Stimulated activated CD8-positive, alpha-beta memory T cell treated with anti-CD3 and anti-CD28 coated beads, Interleukin-15, amount 100 ng/mL, for 48 hours (primary cell): Measurements from ENCODE around the gene ADGRA1.

Source experiments
- DNase-seq, 2 donors: peaks; one replicate each; pipeline ENCODE4 v3.0.0-alpha.2; 2020; ENCODE audit warnings: low read depth in 2 of 2

Gene ADGRA1

DNA sequence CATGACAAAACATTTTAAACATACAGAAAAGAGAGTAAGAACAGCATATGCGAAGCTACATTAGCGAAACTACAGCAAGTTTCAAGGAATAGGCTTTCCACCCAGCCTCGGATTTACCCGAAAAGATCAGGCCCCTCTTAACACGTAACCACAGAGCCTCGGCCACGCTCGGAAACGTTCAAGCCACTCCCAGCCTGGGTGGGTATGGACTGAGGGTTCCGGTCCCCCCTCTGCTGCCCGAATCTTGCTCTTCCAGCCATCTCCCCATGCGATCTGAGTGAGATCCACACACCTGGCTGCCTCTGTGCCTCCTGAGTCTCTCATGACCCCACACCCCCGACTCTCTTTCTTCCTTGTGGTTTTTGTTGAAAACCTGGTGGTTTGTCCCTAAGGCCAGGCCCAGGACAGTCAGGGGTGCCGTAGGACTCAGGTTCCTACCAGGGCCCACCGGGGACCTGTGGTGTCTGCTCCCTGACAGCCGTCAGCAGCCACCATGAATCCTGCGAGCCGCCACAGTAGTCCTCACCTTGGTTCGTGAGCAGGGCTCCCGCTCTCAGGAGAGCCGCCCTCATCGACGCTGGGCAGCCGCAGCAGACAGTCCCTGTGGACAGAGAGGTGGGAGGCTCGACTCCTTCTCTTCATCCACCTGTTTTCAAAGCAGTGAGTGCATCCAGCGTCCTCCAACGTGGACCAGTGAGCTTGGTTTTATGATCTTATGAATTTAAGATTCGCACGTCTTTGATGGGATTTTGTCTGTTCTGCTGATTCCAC is 90.8 kb downstream of the ADGRA1 start:
- no peak for DNase-seq

DNA sequence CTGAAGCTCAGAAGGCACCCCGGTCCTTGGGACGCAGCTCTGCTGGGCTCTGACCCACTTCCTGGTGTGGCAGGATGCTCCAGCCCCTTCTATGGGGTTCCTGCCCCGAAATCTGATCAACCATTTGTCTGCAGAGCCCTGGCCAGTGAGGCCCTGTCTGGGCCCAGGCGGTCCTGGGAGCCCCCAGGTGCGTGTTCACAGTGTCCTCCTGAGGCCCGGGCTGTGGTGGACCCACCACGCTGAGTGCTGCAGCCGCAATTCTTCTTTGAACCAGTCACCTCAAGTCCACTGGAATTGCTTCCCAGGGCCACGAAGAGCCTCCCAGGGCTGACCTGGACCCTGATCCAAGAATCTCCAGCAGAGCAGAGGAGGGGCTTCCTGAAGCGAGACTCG is 91.4 kb downstream of the ADGRA1 start:
- DNase-seq, result no peak

DNA sequence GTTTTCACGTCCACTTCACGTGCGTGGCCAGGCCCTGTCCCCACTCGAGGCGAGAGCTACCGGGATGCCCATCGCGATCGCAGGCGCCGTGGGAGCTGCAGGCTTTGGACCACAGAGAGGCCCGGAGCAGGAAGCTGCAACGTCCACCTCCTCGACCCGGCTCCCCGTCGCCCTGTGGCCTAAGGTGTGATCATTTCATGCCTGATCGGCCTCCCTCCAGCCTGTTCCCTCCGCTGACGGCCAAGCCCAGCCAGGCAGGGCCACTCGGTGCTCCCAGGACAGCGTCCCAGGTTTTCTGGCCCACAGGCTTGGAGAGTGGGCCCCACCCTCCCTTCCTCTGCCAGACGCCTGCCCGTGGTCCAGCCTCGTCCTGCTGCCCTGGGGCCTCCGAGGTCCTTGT is 91.9 kb downstream of the ADGRA1 start:
- DNase-seq, result no peak

DNA sequence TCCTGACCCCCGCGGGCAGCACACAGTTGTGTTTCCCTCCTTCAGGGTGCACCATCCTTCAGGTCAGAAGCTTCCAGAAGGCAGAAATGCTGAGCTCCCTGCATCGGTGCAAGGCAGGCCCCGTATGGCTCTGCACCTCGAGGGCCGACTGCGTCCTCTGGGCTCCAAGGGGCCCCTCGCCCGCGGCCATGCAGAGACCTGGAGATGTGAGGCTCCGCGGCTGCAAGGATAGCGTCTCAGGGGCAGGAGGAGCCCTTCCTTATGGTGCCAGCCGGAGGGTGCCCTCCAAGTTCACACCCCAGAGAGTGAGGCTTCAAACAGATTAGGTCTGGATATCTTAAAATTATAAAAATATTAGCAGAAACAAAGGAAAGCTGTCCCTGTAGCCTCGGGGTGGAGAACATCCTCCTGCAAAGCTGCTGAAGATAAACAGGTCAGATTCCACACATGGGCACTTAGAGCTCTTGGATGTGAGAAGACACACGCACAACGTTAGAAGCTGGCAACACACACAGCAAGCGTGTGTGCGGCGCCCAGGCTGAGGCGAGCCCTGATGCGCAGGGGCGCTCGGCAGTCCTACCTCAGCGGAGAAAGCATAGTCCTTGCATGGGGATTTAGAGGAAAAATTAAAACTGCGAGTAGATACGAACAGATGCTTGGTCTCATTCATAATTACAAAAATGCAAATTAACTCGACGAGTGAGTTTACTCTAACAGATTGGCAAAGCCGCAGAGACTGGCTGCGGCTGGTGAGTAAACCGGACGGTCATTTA is 92.7 kb downstream of the ADGRA1 start:
- no peak for DNase-seq

DNA sequence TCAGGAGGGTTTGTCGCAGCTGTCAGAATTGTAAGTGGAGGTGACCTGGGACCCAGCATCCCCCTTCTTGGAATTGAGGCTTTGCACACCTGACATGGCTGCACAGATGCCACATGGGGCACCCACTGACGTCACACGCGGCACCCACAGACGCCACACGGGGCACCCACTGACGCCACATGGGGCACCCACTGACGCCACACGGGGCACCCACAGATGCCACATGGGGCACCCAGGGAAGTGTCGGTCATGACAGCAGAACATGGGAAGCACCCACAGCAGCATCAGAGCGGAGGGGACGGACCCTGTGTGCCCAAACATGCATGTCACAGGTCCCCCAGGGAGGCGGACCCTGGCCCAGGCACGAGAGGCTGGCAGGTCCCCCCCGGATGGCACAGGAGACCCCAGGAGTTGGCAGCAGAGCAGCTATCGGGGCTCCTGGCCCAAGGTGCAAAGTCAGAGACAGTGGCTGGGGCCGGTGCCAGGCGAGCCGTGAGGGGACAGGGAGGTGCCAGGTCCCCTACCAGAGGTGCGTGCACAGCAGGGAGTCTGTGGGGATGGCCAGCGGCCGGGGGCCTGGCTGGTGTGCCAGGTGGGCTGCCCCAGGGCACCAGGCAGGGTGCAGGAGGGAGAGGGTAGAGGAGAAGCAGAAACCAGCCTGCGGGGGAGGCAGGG is 93.4 kb downstream of the ADGRA1 start:
- DNase-seq, result no peak
